DND-41 (cell line): ENCODE results near the gene BRIP1.

Source experiments
- ATAC-seq: fragments of 200-7000 bp; cut with Tn5 transposase; 3 replicates; pipeline ENCODE4 v1.9.1; 2021; ENCODE audit warnings: low read depth; ENCODE audit not compliant: insufficient read depth
- DNase-seq: peaks from one replicate; pipeline ENCODE4 v3.0.0-alpha.2; 2020
- H2AFZ ChIP-seq: 2 replicates; pipeline ENCODE4 v1.6.0; 2012; ENCODE audit warnings: low read depth, low read length
- H3K27ac ChIP-seq: 2 replicates; pipeline ENCODE4 v1.5.1; 2012; ENCODE audit warnings: low read length, inconsistent platforms
- H3K27me3 ChIP-seq: fragments of 200-600 bp; sonication (generic); 2 replicates; pipeline ENCODE4 v1.6.0; 2012; ENCODE audit warnings: low read length, mild to moderate bottlenecking, inconsistent platforms; ENCODE audit not compliant: insufficient read depth, poor library complexity
- H3K36me3 ChIP-seq: 2 replicates; pipeline ENCODE4 v1.5.1; 2012; ENCODE audit warnings: low read length, inconsistent platforms; ENCODE audit not compliant: insufficient read depth
- H3K4me1 ChIP-seq: 2 replicates; pipeline ENCODE4 v1.5.1; 2012; ENCODE audit warnings: mild to moderate bottlenecking, low read length; ENCODE audit not compliant: insufficient read depth
- H3K4me2 ChIP-seq: 2 replicates; pipeline ENCODE4 v1.6.0; 2012; ENCODE audit warnings: mild to moderate bottlenecking, moderate library complexity, low read length, inconsistent platforms; ENCODE audit not compliant: insufficient read depth
- H3K4me3 ChIP-seq, 2 experiments: fragments of 200-600 bp in 1 of 2; shearing (Covaris generic) in 1 of 2; 2 replicates each; pipeline ENCODE4 v1.5.1; 2012 to 2016; ENCODE audit warnings: inconsistent platforms in 2 of 2, low read length in 2 of 2, mild to moderate bottlenecking in 2 of 2, low read depth in 1 of 2, moderate library complexity in 1 of 2
- H3K79me2 ChIP-seq: 2 replicates; pipeline ENCODE4 v1.6.0; 2012; ENCODE audit warnings: low read length, inconsistent platforms; ENCODE audit not compliant: insufficient read depth
- H3K9ac ChIP-seq: 2 replicates; pipeline ENCODE4 v1.6.0; 2012; ENCODE audit warnings: low read depth, mild to moderate bottlenecking, inconsistent platforms, low read length, moderate library complexity
- H3K9me3 ChIP-seq: 2 replicates; pipeline ENCODE4 v1.5.1; 2012; ENCODE audit warnings: low read length, moderate library complexity, mild to moderate bottlenecking, inconsistent platforms; ENCODE audit not compliant: insufficient read depth, severe bottlenecking
- H4K20me1 ChIP-seq: 2 replicates; pipeline ENCODE4 v1.6.0; 2012; ENCODE audit warnings: low read length; ENCODE audit not compliant: insufficient read depth
- CTCF ChIP-seq: IDR thresholded peaks from 2 replicates; pipeline ENCODE4 v1.5.1; 2012; ENCODE audit warnings: borderline replicate concordance, low read length, moderate library complexity, mild to moderate bottlenecking; ENCODE audit not compliant: poor library complexity, severe bottlenecking; ENCODE audit errors: extremely low read depth
- EZH2 ChIP-seq: IDR thresholded peaks from 3 replicates; pipeline ENCODE4 v1.6.1; 2012; ENCODE audit warnings: borderline replicate concordance, low read depth, mild to moderate bottlenecking, moderate library complexity, low read length, inconsistent platforms; ENCODE audit not compliant: severe bottlenecking

The BRIP1 gene

DNA sequence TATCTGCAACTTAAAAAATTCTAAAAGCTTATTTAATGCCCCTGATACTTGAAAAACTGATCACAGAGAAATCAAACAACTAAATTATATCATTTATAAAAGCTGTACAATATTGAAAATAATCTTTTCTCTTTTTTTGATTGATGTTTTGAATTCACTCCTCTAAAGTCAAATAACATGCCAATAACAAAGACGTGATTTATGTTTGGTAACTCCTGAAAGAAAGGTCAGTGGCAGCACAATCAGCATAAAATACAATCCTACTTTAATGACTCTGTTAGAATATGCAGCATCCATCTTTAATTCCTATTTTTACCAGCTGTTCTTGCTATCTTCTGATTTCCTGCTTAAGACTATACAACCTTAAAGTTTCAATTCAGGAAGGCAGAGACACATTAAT, 221.6 kb downstream of the BRIP1 start:
- H3K27me3 ChIP-seq, result peaks cover 7% of the 10 kb centered on the region
- no peaks in the 10 kb centered on the region for H3K36me3 ChIP-seq
- no peaks in the 10 kb centered on the region for H3K79me2 ChIP-seq
- H3K4me1 ChIP-seq, result no peaks in the 10 kb centered on the region
- DNase-seq, result no peak
- ATAC-seq, result no peak
- no peak overlapping the region for H3K4me2 ChIP-seq
- no peak overlapping the region for H2AFZ ChIP-seq
- no peaks in the 10 kb centered on the region for H3K9me3 ChIP-seq
- no peak overlapping the region for H3K9ac ChIP-seq
- H4K20me1 ChIP-seq, result no peaks in the 10 kb centered on the region
- TF ChIP-seq CTCF, result no peak
- H3K27ac ChIP-seq, result no peak overlapping the region
- H3K4me3 ChIP-seq, result no peak overlapping the region

DNA sequence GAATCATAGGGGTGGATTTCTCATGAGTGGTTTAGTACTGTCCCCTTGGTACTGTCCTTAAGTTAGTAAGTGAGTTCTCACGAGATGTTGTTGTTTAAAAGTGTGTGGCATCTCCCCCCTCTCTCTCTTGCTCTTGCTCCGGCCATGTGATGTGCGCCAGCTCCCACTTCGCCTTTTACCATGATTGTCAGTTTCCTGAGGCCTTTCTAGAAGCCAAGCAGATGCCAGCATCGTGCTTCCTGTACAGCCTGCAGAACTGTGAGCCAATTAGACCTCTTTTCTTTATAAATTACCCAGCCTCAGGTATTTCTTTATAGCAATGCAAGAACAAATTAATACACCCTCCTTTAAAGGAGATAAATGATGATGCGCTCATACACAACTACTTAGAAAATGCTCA, 222.2 kb downstream of the BRIP1 start:
- ATAC-seq (no peak), DNase-seq (no peak)
- H3K36me3 ChIP-seq, result no peaks in the 10 kb centered on the region
- no peak overlapping the region for H3K4me2 ChIP-seq
- H3K79me2 ChIP-seq, result no peaks in the 10 kb centered on the region
- no peak overlapping the region for H2AFZ ChIP-seq
- no peaks in the 10 kb centered on the region for H4K20me1 ChIP-seq
- H3K4me1 ChIP-seq, result no peaks in the 10 kb centered on the region
- H3K27ac ChIP-seq, result no peak overlapping the region
- H3K9ac ChIP-seq, result no peak overlapping the region
- no peaks in the 10 kb centered on the region for H3K9me3 ChIP-seq
- peaks cover 3% of the 10 kb centered on the region for H3K27me3 ChIP-seq
- no peak overlapping the region for H3K4me3 ChIP-seq
- TF ChIP-seq CTCF (no peak), EZH2 (no peak)

- no peak overlapping the region for H3K4me3 ChIP-seq
- no peak for TF ChIP-seq EZH2
- TF ChIP-seq CTCF, result no peak
- H3K27me3 ChIP-seq, result peaks cover 3% of the 10 kb centered on the region
- H3K4me2 ChIP-seq, result no peak overlapping the region
- no peak overlapping the region for H3K27ac ChIP-seq
- H3K36me3 ChIP-seq, result no peaks in the 10 kb centered on the region
- H3K9me3 ChIP-seq, result no peaks in the 10 kb centered on the region
- no peaks in the 10 kb centered on the region for H3K79me2 ChIP-seq
- no peak for DNase-seq
- no peaks in the 10 kb centered on the region for H4K20me1 ChIP-seq
- no peak overlapping the region for H2AFZ ChIP-seq
- ATAC-seq, result no peak
- no peak overlapping the region for H3K9ac ChIP-seq
- no peaks in the 10 kb centered on the region for H3K4me1 ChIP-seq
Observed at GRCh38 chr17:61639818-61640217, 223.5 kb downstream of the BRIP1 start.

GRCh38 chr17:61638087-61638486, 225.2 kb downstream of the BRIP1 start:
- Histone ChIP-seq H3K4me2 (no peak overlapping the region), H3K4me3 (no peak overlapping the region), H3K4me1 (no peaks in the 10 kb centered on the region), H2AFZ (no peak overlapping the region), H3K36me3 (no peaks in the 10 kb centered on the region), H4K20me1 (no peaks in the 10 kb centered on the region), H3K79me2 (no peaks in the 10 kb centered on the region), H3K27me3 (no peaks in the 10 kb centered on the region), H3K9me3 (no peaks in the 10 kb centered on the region), H3K9ac (no peak overlapping the region), H3K27ac (no peak overlapping the region)
- ATAC-seq, result no peak
- TF ChIP-seq EZH2 (no peak), CTCF (no peak)
- DNase-seq, result no peak
